Skeletal muscle cell (primary cell): ENCODE measurements around the gene C11orf68.
A peak's percentile ranks its signal among the peaks of the same experiment; 100 is the strongest.

Experiments used
- DNase-seq: peaks from one replicate; pipeline ENCODE4 v3.0.0-alpha.2; 2010; ENCODE audit warnings: low read depth
- H3K4me3 ChIP-seq: 2 replicates; pipeline ENCODE4 v1.5.1; 2011; ENCODE audit warnings: low read depth, mild to moderate bottlenecking, control low read depth, low read length, moderate library complexity

The C11orf68 gene

GRCh38 chr11:65945941-65946558 lies 27.2 kb upstream of the C11orf68 start:
- no peak for DNase-seq
- H3K4me3 ChIP-seq, result no peak overlapping the region

GRCh38 chr11:65945430-65945911 lies 26.6 kb upstream of the C11orf68 start, which contains the start of gene TSGA10IP:
Gene TSGA10IP (plus strand): TSS chr11:65945480. CDS start chr11:65945676, 196 bp downstream.
- DNase-seq, result no peak
- no peak within 1 kb of the TSS for H3K4me3 ChIP-seq

- no peak overlapping the region for H3K4me3 ChIP-seq
- DNase-seq, result no peak
These were observed 25.9 kb upstream of the C11orf68 start for GRCh38 chr11:65944767-65945166.

- no peak for DNase-seq
- no peak overlapping the region for H3K4me3 ChIP-seq
These were observed 25.3 kb upstream of the C11orf68 start for GRCh38 chr11:65944191-65944590.

GRCh38 chr11:65942531-65942930 lies 23.7 kb upstream of the C11orf68 start:
- H3K4me3 ChIP-seq, result no peak overlapping the region
- no peak for DNase-seq

GRCh38 chr11:65941720-65942310 lies 23.0 kb upstream of the C11orf68 start:
- no peak for DNase-seq
- no peak overlapping the region for H3K4me3 ChIP-seq

- DNase-seq, result no peak
- H3K4me3 ChIP-seq, result no peak overlapping the region
These were observed 18.9 kb upstream of the C11orf68 start for GRCh38 chr11:65937766-65938165.

- H3K4me3 ChIP-seq, result no peak overlapping the region
- DNase-seq, result no peak
These were observed 15.2 kb upstream of the C11orf68 start for GRCh38 chr11:65934014-65934413.

GRCh38 chr11:65932558-65932919 lies 13.7 kb upstream of the C11orf68 start:
- H3K4me3 ChIP-seq, result no peak overlapping the region
- DNase-seq, result no peak

GRCh38 chr11:65931773-65932557 lies 13.1 kb upstream of the C11orf68 start:
- no peak overlapping the region for H3K4me3 ChIP-seq
- DNase-seq, result no peak

- no peak overlapping the region for H3K4me3 ChIP-seq
- no peak for DNase-seq
These were observed 9.8 kb upstream of the C11orf68 start for GRCh38 chr11:65928667-65929066.

GRCh38 chr11:65927904-65928397 lies 9.1 kb upstream of the C11orf68 start:
- H3K4me3 ChIP-seq, result no peak overlapping the region
- no peak for DNase-seq

- DNase-seq, result no peak
- no peak overlapping the region for H3K4me3 ChIP-seq
These were observed 6.5 kb upstream of the C11orf68 start for GRCh38 chr11:65925397-65925796.

GRCh38 chr11:65922565-65922964 lies 3.7 kb upstream of the C11orf68 start:
- no peak for DNase-seq
- H3K4me3 ChIP-seq, result no peak overlapping the region

GRCh38 chr11:65921876-65922275 lies 3.0 kb upstream of the C11orf68 start:
- H3K4me3 ChIP-seq, result no peak overlapping the region
- no peak for DNase-seq

GRCh38 chr11:65921033-65921555 lies 2.2 kb upstream of the C11orf68 start:
- peak overlapping the region; percentile 75 for H3K4me3 ChIP-seq

GRCh38 chr11:65920372-65920802 lies 1.5 kb upstream of the C11orf68 start:
- no peak for DNase-seq
- peak overlapping the region; percentile 75 for H3K4me3 ChIP-seq

More at GRCh38 chr11:65921033-65921555, 2.2 kb upstream of the C11orf68 start:
- no peak for DNase-seq

GRCh38 chr11:65919573-65920371 lies 910 bp upstream of the C11orf68 start:
- DNase-seq, result no peak
- H3K4me3 ChIP-seq, result peak overlapping the region; percentile 75

- H3K4me3 ChIP-seq, result peak within 1 kb of the TSS; percentile 95
- peak; percentile 96 for DNase-seq
These were observed 295 bp upstream of the C11orf68 start, which contains the start of gene DRAP1 for GRCh38 chr11:65919141-65919572. Gene DRAP1 (plus strand): TSS chr11:65919426. CDS start chr11:65919502, 76 bp downstream.
